AG04450 (cell line): Measurements from ENCODE around the gene CLDN17. TPM values are rescaled to one million over a fixed set of nuclear protein-coding genes. Genes with fewer than 3 reads are reported as not detected.

Experiments
- CTCF ChIA-PET: fragments of 300-600, 350-600 bp; formaldehyde crosslinking; extraction: SDS; loops from one replicate; lab custom pipeline; 2022; ENCODE audit warnings: antibody characterized with exemption, inconsistent platforms; lab: Charles Lee
- POLR2A ChIA-PET: fragments of 350-600 bp; formaldehyde crosslinking; extraction: SDS; loops from one replicate; lab custom pipeline; 2021; ENCODE audit warnings: antibody characterized with exemption, inconsistent platforms; lab: Yijun Ruan, JAX
- DNase-seq: peaks from one replicate; pipeline ENCODE4 v3.0.0-alpha.2; 2011; ENCODE audit warnings: low read depth, low spot score
- H3K27ac ChIP-seq: one replicate; pipeline ENCODE4 v1.5.1; 2012; ENCODE audit warnings: low read depth, low read length, control low read depth
- H3K27me3 ChIP-seq: one replicate; pipeline ENCODE4 v1.6.0; 2012; ENCODE audit warnings: low read length; ENCODE audit not compliant: control insufficient read depth, insufficient read depth
- H3K4me3 ChIP-seq: 2 replicates; pipeline ENCODE4 v1.5.1; 2011; ENCODE audit warnings: mild to moderate bottlenecking, low read depth, low read length, control low read depth
- H3K9me3 ChIP-seq: 2 replicates; pipeline ENCODE4 v1.5.1; 2012; ENCODE audit warnings: low read length; ENCODE audit not compliant: control insufficient read depth, insufficient read depth
- CTCF ChIP-seq: IDR thresholded peaks from 2 replicates; pipeline ENCODE4 v1.5.1; 2011; ENCODE audit warnings: low read depth, low read length, control low read depth, inconsistent platforms
- polyA plus RNA-seq: library from polyadenylated mRNA; depleted of rRNA; stranded (reverse); fragments of >200 nt; gene quantifications from 2 replicates; pipeline ENCODE4 v1.2.3, GENCODE V29; 2011

Gene CLDN17
- polyA plus RNA-seq, 1 experiment: not detected

GRCh38 chr21:30189773-30190172 lies 23.2 kb upstream of the CLDN17 start:
- Histone ChIP-seq H3K4me3 (no peak overlapping the region), H3K9me3 (peaks cover 2% of the 10 kb centered on the region; the same call in 1 of the 2 replicates), H3K27ac (no peak overlapping the region), H3K27me3 (no peaks in the 10 kb centered on the region)
- ChIA-PET CTCF (no interaction called here), POLR2A (no interaction called here)
- DNase-seq: no peak
- no peak for TF ChIP-seq CTCF

- ChIA-PET CTCF (no interaction called here), POLR2A (no interaction called here)
- no peak for DNase-seq
- no peak overlapping the region for H3K4me3 ChIP-seq
- no peaks in the 10 kb centered on the region for H3K27me3 ChIP-seq
- H3K27ac ChIP-seq: no peak overlapping the region
- no peak for TF ChIP-seq CTCF
- H3K9me3 ChIP-seq: peaks cover 2% of the 10 kb centered on the region; the same call in 1 of the 2 replicates
Observed at GRCh38 chr21:30186242-30186641, 19.6 kb upstream of the CLDN17 start.

- H3K27me3 ChIP-seq: no peaks in the 10 kb centered on the region
- POLR2A ChIA-PET: no interaction called here
- CTCF ChIA-PET: no interaction called here
- H3K4me3 ChIP-seq: no peak overlapping the region
- H3K27ac ChIP-seq: no peak overlapping the region
- TF ChIP-seq CTCF: no peak
- H3K9me3 ChIP-seq: peaks cover 10% of the 10 kb centered on the region
- DNase-seq: no peak
Observed at GRCh38 chr21:30168086-30168485, 1.5 kb upstream of the CLDN17 start.

GRCh38 chr21:30166171-30166570 lies 434 bp downstream of the CLDN17 start:
- POLR2A ChIA-PET: interaction anchor here (0.6 kb wide), 1 partner anchor 224 kb away, joined by 10 read pairs; no protein-coding TSS in a partner anchor
- H3K9me3 ChIP-seq: peaks cover 13% of the 10 kb centered on the region
- TF ChIP-seq CTCF: no peak
- H3K27me3 ChIP-seq: no peaks in the 10 kb centered on the region
- H3K27ac ChIP-seq: no peak overlapping the region
- DNase-seq: no peak
- CTCF ChIA-PET: no interaction called here
- H3K4me3 ChIP-seq: no peak overlapping the region

- H3K9me3 ChIP-seq: peaks cover 13% of the 10 kb centered on the region
- H3K27me3 ChIP-seq: no peaks in the 10 kb centered on the region
- H3K4me3 ChIP-seq: no peak overlapping the region
- CTCF ChIA-PET: no interaction called here
- no peak for DNase-seq
- no peak overlapping the region for H3K27ac ChIP-seq
- no peak for TF ChIP-seq CTCF
- POLR2A ChIA-PET: no interaction called here
Observed at GRCh38 chr21:30164796-30165195, 1.8 kb downstream of the CLDN17 start.
